Heart left ventricle (tissue), 16 donors: Measurements from ENCODE around the gene MYDGF. TPM values are rescaled to one million over a fixed set of nuclear protein-coding genes. Genes with fewer than 3 reads are reported as not detected.

Experiments used
- ATAC-seq, 4 donors: fragments of 200-7000 bp; cut with Tn5 transposase; one replicate each; pipeline ENCODE4 v1.9.1; 2020 to 2022; ENCODE audit warnings: moderate library complexity in 4 of 4, mild to moderate bottlenecking in 3 of 4, moderate number of reproducible peaks in 1 of 4
- DNase-seq, 5 donors: peaks; one replicate each; pipeline ENCODE4 v3.0.0-alpha.2; 2020
- H3K27ac ChIP-seq, 12 donors: fragments of 200-600 bp; sonication (generic) in 4 of 12; one replicate each; pipeline versions ENCODE4 v1.5.0 to v1.8.0; 2016 to 2022; ENCODE audit warnings: mild to moderate bottlenecking in 2 of 12
- H3K27me3 ChIP-seq, 9 donors: fragments of 200-600 bp; sonication (generic) in 2 of 9; one replicate each; pipeline versions ENCODE4 v1.5.1 to v1.8.0; 2016 to 2022; ENCODE audit warnings: mild to moderate bottlenecking in 3 of 9
- H3K36me3 ChIP-seq, 9 donors: fragments of 200-600 bp; sonication (generic) in 2 of 9; one replicate each; pipeline versions ENCODE4 v1.5.0 to v1.8.0; 2018 to 2022; ENCODE audit warnings: mild to moderate bottlenecking in 2 of 9
- H3K4me1 ChIP-seq, 12 donors: fragments of 200-600 bp; sonication (generic) in 4 of 12; one replicate each; pipeline versions ENCODE4 v1.5.0 to v1.8.0; 2016 to 2022; ENCODE audit warnings: mild to moderate bottlenecking in 3 of 12
- H3K4me3 ChIP-seq, 12 donors: fragments of 200-600 bp; sonication (generic) in 4 of 12; one replicate each; pipeline versions ENCODE4 v1.5.0 to v1.8.0; 2017 to 2022; ENCODE audit warnings: mild to moderate bottlenecking in 9 of 12, moderate library complexity in 4 of 12
- H3K9me3 ChIP-seq, 12 donors: fragments of 200-600 bp; sonication (generic) in 4 of 12; one replicate each; pipeline versions ENCODE4 v1.5.0 to v1.8.0; 2016 to 2022; ENCODE audit warnings: mild to moderate bottlenecking in 1 of 12
- CTCF ChIP-seq, 12 donors: fragments of 200-600 bp; sonication (generic) in 4 of 12; IDR thresholded peaks; one replicate each; pipeline versions ENCODE4 v1.5.0 to v1.8.0; 2018 to 2022; ENCODE audit warnings: antibody characterized with exemption in 12 of 12, mild to moderate bottlenecking in 5 of 12
- POLR2A ChIP-seq, 2 donors: fragments of 450-650 bp; IDR thresholded peaks; one replicate each; pipeline ENCODE4 v1.6.1; 2017; ENCODE audit warnings: antibody characterized with exemption in 2 of 2, mild to moderate bottlenecking in 2 of 2, moderate library complexity in 2 of 2
- WGBS, 4 donors: extraction: QIAGEN DNeasy Blood & Tissue Kit in 2 of 4; methylation state at CpG; one replicate each; pipeline versions ENCODE4 v1.1.5 to v1.1.7; 2013 to 2018; 5-methylcytosine and 5-hydroxymethylcytosine counted together
- intact Hi-C, 10 donors: fragments of 100-400 bp; cut with DNase I; formaldehyde crosslinking; loops; one replicate each; pipeline versions ENCODE4 v1.11.1 to v1.14.2; 2022
- polyA plus RNA-seq, 2 donors: library from polyadenylated mRNA; stranded (reverse); fragments of 200-250 nt; gene quantifications; one replicate each; pipeline ENCODE4 v1.2.3, GENCODE V29; 2013
- total RNA-seq, 9 donors: library from RNA; depleted of rRNA in 2 of 9; stranded (reverse); fragments of >200 nt in 2 of 9; fragmentation: NEBNext Ultra II Directional in 3 of 9; extraction: Animal tissue kit (Norgen Biotek cat#: 25700) in 3 of 9; gene quantifications; one replicate each; pipeline versions ENCODE4 v1.1.0 to v1.2.4, GENCODE V29; 2016 to 2023
- donor health status: ischemic (EF 13 %, LVEDD 7.1; RV severe dilation, severe dysfunction).
- donor health status: healthy with polysubstance abuse.
- donor health status: DM: no; HTN: yes; CAD: no.
- donor health status: DM: no; HTN: no; CAD: no.
- donor health status: ischemic (EF 25% LVEDD 6.9; RV normal size, moderate dysfunction).
- donor health status: ischemic (EF 25% LVEDD 5.7; RV mildly dilated, moderate dysfunction).
- donor health status: healthy.
- donor health status: DM: yes; HTN: yes; CAD: no.
- donor health status: ischemic (EF 35%, LVEDD 5.7; RV mildly dilated, moderate dysfunction).
- donor health status: nonischemic (EF 11% LVEDD 7.7; RV severe dilation, severe dysfunction).
- donor health status: DM: yes; HTN: yes; CAD: no.
- donor health status: PGD.
- donor health status: ischemic (EF 29% LVEDD 5.4; RV normal size, mild dysfunction).
- donor health status: nonischemic (EF 23%, LVEDD 6.1; RV moderate dilation, normal function).

The MYDGF gene
- total and polyA plus RNA-seq, 11 donors: 19.1 to 201 (median 25.8) TPM

- DNase-seq (peak in 1 of 5 donors; percentile 25), ATAC-seq (peak in 1 of 4 donors; percentile 34)
- peaks cover 0 to 31% (median 13%) of the 10 kb centered on the region in 9 donors for H3K27me3 ChIP-seq
- no peaks in the 10 kb centered on the region for H3K36me3 ChIP-seq
- intact Hi-C loops: no loop called here
- WGBS, 4 donors: 41 to 46% (median 42%) methylated on average over 12 of the region's 12 CpGs
- TF ChIP-seq CTCF (IDR thresholded peaks at IDR 0.05) (no peak), POLR2A (IDR thresholded peaks at IDR 0.05) (no peak)
- H3K4me3 ChIP-seq: no peak overlapping the region
- H3K27ac ChIP-seq: no peak overlapping the region
- no peaks in the 10 kb centered on the region for H3K4me1 ChIP-seq
- no peaks in the 10 kb centered on the region for H3K9me3 ChIP-seq
Measured at GRCh38 chr19:4622695-4623421, 47.3 kb downstream of the MYDGF start.

GRCh38 chr19:4620675-4621074 lies 49.5 kb downstream of the MYDGF start:
- TF ChIP-seq CTCF (IDR thresholded peaks at IDR 0.05) (no peak), POLR2A (IDR thresholded peaks at IDR 0.05) (no peak)
- Histone ChIP-seq H3K9me3 (no peaks in the 10 kb centered on the region), H3K4me1 (no peaks in the 10 kb centered on the region), H3K4me3 (no peak overlapping the region), H3K27ac (no peak overlapping the region), H3K27me3 (peaks cover 0 to 31% (median 11%) of the 10 kb centered on the region in 9 donors), H3K36me3 (no peaks in the 10 kb centered on the region)
- DNase-seq (no peak), ATAC-seq (no peak)
- WGBS, 4 donors: 44 to 78% (median 49%) methylated on average over 2 of the region's 2 CpGs
- intact Hi-C loops: no loop called here

- intact Hi-C loops: no loop called here
- peaks cover 0 to 31% (median 11%) of the 10 kb centered on the region in 9 donors for H3K27me3 ChIP-seq
- no peak overlapping the region for H3K27ac ChIP-seq
- ATAC-seq (no peak), DNase-seq (no peak)
- TF ChIP-seq POLR2A (IDR thresholded peaks at IDR 0.05): no peak
- TF ChIP-seq CTCF (IDR thresholded peaks at IDR 0.05): no peak
- H3K4me3 ChIP-seq: no peak overlapping the region
- H3K4me1 ChIP-seq: no peaks in the 10 kb centered on the region
- WGBS, 4 donors: 74 to 81% (median 77%) methylated on average over 15 to 17 of the region's 17 CpGs
- H3K9me3 ChIP-seq: no peaks in the 10 kb centered on the region
- H3K36me3 ChIP-seq: no peaks in the 10 kb centered on the region
Measured at GRCh38 chr19:4619668-4620294, 50.4 kb downstream of the MYDGF start.

- no peak for TF ChIP-seq POLR2A (IDR thresholded peaks at IDR 0.05)
- TF ChIP-seq CTCF (IDR thresholded peaks at IDR 0.05): no peak
- DNase-seq (no peak), ATAC-seq (no peak)
- H3K36me3 ChIP-seq: no peaks in the 10 kb centered on the region
- peaks cover 0 to 31% (median 11%) of the 10 kb centered on the region in 9 donors for H3K27me3 ChIP-seq
- 38 to 57% (median 48%) methylated on average over 6 of the region's 6 CpGs for WGBS, 4 donors
- intact Hi-C loops: no loop called here
- H3K27ac ChIP-seq: no peak overlapping the region
- peaks cover 0 to 5% (median 0%) of the 10 kb centered on the region in 12 donors for H3K9me3 ChIP-seq
- no peak overlapping the region for H3K4me3 ChIP-seq
- no peaks in the 10 kb centered on the region for H3K4me1 ChIP-seq
Measured at GRCh38 chr19:4618019-4618418, 52.1 kb downstream of the MYDGF start.
